ENCODE measurements around the gene DYNLRB1.

The DYNLRB1 gene

GRCh38 chr20:34534391-34535165 is 18.4 kb downstream of the DYNLRB1 start:
- no peak for DNase-seq (ENCODE audit: low read depth)

GRCh38 chr20:34535301-34535840 is 19.1 kb downstream of the DYNLRB1 start:
- no peak for DNase-seq (ENCODE audit: low read depth)

- DNase-seq (ENCODE audit: low read depth): no peak
Measured at GRCh38 chr20:34535857-34536256, 19.6 kb downstream of the DYNLRB1 start.

- DNase-seq (ENCODE audit: low read depth): no peak
Measured at GRCh38 chr20:34536798-34537394, 20.7 kb downstream of the DYNLRB1 start.

GRCh38 chr20:34537651-34538050 is 21.4 kb downstream of the DYNLRB1 start:
- DNase-seq (ENCODE audit: low read depth): no peak

- no peak for DNase-seq (ENCODE audit: low read depth)
Measured at GRCh38 chr20:34538671-34539123, 22.5 kb downstream of the DYNLRB1 start.

GRCh38 chr20:34539756-34540155 is 23.5 kb downstream of the DYNLRB1 start:
- DNase-seq (ENCODE audit: low read depth): no peak

DNA sequence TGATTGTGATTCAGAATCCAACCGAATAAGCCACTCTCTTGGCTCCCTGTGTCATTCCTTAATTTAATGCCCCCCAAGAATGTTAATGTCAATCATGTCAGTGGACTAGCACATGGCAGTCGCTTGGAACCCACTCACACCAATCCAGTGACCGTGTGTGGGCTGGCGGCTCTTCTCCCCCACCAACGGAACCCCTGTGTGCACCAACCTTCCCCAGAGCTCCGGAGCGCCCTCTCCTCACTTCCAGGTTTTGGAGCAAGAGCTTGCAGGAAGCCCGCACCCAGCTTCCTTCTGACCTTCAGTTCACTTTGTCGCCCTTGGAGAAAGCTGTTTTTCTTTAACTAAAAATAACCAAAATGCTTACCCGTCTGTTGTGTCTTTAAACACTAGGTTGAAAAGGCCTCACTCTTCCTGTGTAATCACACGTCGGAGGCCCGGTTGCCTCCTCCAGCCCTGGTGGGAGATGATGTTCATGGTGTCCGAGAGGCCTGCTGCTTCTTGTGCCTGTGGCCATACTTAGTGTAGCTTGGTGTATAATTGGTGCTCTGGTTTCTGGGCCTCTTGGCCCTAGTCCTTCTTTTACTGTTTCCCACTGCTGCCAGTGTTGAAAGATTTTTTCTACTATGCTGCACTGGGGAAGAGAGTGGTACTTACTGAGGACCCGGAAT is 24.5 kb downstream of the DYNLRB1 start:
- no peak for DNase-seq (ENCODE audit: low read depth)

DNA sequence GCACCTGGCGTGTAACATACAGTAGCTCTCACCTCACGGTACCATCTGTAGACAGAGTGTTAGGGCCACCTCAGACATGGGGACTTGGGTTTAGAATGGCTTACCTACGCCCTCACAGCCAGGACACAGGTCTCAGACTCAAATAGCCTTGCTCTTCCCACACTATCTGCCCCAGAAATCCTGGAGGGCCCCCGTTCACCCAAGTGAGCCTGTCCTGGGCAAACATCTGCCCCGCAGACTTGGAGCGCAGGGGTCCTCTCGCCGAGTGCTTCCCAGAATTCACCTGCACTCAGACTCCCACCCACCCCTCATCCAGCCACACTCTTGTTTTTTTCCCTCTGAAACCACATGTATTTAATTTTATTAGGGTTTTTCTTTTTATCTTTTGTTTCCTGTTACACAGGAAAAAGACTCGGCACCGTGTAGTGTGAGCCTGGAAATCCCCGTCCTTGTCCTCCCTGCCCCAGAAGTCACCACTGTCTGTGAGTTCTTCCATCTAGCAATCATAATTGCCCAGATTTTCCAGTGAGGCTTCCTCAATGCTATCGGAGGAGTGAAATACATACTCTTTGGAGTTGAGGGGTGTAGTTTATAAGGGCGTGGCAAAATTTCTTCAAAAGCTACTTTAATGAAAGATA is 25.2 kb downstream of the DYNLRB1 start:
- DNase-seq (ENCODE audit: low read depth): no peak

DNA sequence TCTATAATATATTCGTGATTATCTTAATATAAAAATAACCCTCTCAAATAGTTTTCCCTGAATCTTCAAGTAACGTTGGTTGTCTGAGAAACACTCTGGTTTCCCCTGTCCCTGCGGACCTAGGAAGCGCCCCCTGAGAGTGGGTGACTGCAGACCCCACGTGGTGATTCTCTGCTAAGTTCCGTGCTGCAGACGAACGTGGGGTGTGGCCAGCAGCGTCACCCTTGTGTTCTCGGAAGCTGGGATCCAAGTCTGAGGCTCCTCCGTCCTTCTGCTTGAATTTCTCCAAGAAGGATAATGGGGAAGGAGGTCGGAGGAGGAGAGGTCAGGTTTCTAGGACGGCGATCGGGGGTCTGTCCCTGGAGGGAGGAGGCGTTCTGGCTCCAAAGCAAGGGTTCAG is 25.7 kb downstream of the DYNLRB1 start:
- no peak for DNase-seq (ENCODE audit: low read depth)

GRCh38 chr20:34542439-34542838 is 26.2 kb downstream of the DYNLRB1 start:
- DNase-seq (ENCODE audit: low read depth): no peak

DNA sequence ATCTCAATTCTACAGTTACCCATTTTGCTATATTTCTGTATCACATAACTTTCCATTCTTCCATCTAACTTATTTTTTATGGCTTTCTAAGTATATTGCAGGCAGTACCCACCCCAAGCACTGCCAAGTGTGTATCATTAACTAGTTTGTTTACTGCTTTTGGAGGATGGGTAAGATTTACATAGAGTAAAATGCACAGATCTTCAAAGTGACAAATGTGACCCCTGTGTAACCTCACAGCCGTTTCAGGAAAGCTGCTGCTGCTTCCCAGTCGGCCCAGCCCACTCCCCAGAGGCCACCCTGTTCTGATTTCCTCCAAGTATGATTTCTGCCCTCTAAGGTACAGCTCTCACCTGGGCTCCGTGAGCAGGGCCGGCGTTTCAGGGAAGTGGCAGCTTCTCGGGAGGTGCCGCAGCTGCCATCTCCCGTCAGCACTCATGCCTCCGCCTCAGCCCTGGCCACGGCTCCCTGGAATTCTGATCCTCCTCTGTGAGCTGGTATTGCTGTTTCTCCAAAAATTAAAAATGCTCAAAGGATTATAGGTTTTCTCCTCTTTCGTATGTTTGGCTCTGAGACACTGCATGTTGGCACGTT is 27.3 kb downstream of the DYNLRB1 start:
- no peak for DNase-seq (ENCODE audit: low read depth)

- DNase-seq (ENCODE audit: low read depth): no peak
Measured at GRCh38 chr20:34544109-34544796, 28.0 kb downstream of the DYNLRB1 start.

DNA sequence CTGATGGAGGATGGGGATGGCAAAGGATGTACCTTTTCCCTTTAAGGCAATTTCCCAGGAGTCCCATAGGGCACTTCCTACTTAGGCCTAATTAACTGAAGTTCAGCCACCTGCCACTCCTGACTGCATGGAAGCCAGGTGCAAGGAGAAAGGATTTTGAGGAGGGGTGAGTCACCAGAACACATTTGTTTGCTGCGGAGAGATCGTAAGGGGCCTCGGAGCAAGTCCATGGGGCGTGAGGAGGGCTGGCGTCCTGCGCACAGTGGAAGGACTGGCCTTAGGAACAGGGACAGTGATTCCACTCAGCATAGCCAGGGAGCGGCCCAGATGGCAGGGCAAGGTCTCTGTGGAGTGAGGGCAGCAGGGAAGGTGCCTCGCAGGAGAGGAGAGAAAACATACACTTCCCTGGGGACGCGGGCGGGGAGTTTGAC is 30.5 kb downstream of the DYNLRB1 start:
- DNase-seq (ENCODE audit: low read depth): no peak

DNA sequence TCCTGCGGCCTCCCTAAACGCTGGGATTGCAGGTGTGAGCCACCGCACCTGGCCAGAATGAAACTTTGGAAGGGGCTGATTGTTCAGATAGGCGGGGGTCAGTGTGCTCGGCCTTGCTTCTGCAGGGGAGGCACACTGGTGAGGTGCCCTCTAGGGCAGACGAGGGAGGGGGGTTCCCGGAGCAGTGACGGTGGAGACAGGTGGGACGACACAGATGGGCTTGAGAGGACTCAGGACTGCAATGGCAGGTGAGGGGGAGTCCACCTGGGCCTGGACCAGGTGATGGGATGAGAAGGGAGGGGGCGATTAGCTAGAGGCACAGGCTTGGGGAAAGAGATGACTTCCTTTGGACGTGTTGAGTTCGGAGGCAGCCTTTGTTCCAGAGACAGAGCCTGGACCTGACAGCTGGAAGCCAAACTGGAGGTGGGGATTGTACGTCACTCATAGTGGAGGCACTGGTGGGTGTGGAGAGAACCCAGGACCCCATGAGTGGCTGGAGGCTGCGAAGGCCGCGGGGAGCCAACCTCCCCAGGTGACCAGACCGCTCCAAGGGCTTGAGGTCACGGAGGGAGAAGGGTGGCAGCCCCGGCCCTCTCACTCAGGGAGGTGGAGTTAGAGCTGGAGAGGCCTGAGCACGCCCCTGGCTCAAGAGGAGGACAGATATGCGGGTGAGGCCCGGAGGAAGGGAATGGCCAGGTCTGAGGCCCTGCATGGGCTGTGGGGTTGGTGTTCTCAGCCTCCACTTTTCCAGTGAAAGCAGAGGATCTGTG is 31.8 kb downstream of the DYNLRB1 start:
- no peak for DNase-seq (ENCODE audit: low read depth)

DNA sequence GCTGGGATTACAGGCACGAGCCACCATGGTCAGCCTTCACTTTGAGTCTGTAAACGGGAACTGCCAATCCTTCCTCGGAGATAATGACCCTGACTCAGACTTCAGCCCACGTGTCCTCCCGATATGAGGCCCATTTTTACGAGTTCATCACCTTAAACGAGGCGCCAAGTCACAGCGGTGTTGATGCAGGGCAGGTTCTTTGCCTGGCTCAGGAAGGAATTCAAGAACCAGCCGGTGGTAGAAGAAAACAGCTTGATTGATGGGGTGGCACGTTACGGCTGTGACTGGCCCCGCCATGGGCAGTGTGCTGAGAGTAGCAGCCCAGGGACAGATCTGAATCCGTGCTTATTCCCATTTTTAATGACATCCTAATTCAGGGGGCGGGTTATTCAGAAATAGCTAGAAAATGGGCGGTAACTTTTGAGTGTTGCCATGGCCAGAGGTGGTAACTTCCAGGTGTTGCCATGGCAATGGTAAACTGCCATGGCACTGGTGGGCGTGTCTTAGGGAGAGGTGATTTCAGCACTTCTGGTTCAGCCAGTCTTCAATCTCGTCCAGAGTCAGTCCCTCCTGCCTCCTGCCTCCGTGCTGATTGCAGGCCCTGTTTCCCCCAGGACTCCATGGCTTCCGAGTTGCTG is 33.2 kb downstream of the DYNLRB1 start:
- DNase-seq (ENCODE audit: low read depth): no peak

DNA sequence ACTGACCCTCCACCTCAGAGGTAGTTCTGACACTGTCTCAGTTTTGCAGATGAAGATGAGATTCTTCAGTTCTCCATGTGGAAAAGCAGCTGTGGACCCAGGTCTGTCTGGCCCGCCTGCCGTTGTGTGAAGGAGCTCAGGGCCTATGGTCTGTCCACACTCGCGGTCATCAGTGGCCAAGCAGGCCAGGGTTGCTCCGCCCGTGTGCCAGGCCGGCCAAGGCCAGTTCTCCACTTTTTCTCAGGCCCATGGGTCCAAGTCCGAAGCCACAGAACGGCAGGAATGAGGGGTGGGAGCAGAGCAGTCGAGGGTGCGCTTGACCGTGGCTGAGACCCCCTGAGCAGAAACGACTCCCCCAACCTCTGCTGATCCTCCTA is 33.7 kb downstream of the DYNLRB1 start:
- DNase-seq (ENCODE audit: low read depth): no peak

- DNase-seq (ENCODE audit: low read depth): no peak
Measured at GRCh38 chr20:34552569-34552968, 36.3 kb downstream of the DYNLRB1 start.

- no peak for DNase-seq (ENCODE audit: low read depth)
Measured at GRCh38 chr20:34553366-34553867, 37.2 kb downstream of the DYNLRB1 start.

DNA sequence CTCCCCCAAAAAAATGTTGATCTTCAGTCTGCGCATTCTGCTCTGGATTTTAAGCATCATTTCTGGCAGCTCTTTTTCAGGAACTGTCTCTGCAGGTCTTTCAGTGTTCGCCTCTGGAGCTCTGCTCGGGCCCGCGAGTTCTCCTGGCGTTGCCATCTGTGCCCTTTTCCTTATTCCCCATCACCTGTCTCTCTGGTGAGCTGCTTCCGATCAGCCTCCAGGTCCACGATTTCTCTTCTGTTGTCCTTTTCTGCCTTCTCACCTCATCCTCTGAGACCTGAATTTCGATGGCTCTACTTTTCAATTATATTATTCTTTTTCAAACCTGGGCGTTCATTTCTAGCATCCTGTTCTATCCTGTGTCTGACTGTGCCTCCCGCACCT is 41.7 kb downstream of the DYNLRB1 start:
- no peak for DNase-seq (ENCODE audit: low read depth)

All from stromal cell of bone marrow (primary cell).